ENCODE data around the gene CNIH3.

DNA sequence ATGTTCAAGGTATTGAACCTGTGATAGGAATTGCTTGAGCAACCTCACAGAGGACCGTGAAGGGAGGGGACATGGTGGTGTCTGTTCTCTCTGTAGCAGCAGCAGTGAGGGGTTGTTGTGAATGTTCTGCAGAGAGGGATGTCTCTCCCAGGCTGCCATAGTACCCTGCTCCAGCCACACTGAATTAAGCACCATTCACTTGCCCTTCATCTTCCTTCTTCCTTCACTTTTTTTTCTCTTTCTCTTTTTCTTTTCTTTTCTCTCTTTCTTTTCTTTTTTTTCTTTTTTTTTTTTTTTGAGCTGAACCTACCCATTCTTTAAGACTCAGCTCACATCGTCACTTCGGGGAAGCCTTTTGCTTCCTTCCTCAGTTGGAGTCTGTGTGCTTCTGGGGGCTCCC, 89.5 kb downstream of the CNIH3 start:
- TF ChIP-seq CTCF (IDR thresholded peaks at IDR 0.05): no peak
- no peak for TF ChIP-seq POLR2A (IDR thresholded peaks at IDR 0.05)
